Fibroblast of lung (primary cell): ENCODE data around the gene LYL1. TPM values are rescaled to one million over a fixed set of nuclear protein-coding genes. Genes with fewer than 3 reads are reported as not detected.

Source experiments
- DNase-seq, 2 donors: peaks; one replicate each; pipeline versions ENCODE4 v3.0.0 to v3.0.0-alpha.2; 2010; ENCODE audit warnings: low read depth in 2 of 2
- H2AFZ ChIP-seq: 2 replicates; pipeline ENCODE4 v1.5.1; 2012; ENCODE audit warnings: low read length, control low read depth, inconsistent platforms
- H3K27ac ChIP-seq: 2 replicates; pipeline ENCODE4 v1.5.1; 2011; ENCODE audit warnings: low read length, control low read depth; ENCODE audit not compliant: insufficient read depth
- H3K27me3 ChIP-seq: 2 replicates; pipeline ENCODE4 v1.5.1; 2011; ENCODE audit warnings: mild to moderate bottlenecking, low read length; ENCODE audit not compliant: control insufficient read depth, insufficient read depth
- H3K36me3 ChIP-seq: 2 replicates; pipeline ENCODE4 v1.5.1; 2011; ENCODE audit warnings: low read length; ENCODE audit not compliant: control insufficient read depth, insufficient read depth
- H3K4me1 ChIP-seq: 2 replicates; pipeline ENCODE4 v1.5.1; 2011; ENCODE audit warnings: low read length; ENCODE audit not compliant: control insufficient read depth, insufficient read depth; ENCODE audit errors: extremely low read depth
- H3K4me2 ChIP-seq: 2 replicates; pipeline ENCODE4 v1.5.1; 2011; ENCODE audit warnings: low read length, control low read depth; ENCODE audit not compliant: insufficient read depth; ENCODE audit errors: extremely low read depth
- H3K4me3 ChIP-seq, 4 experiments: fragments of 200-600 bp in 1 of 4; sonication (generic) in 1 of 4; replicated peaks in 1 of 4; 2 replicates each; pipeline ENCODE4 v1.5.1; 2011 to 2016; ENCODE audit warnings: low read length in 4 of 4, low read depth in 3 of 4, mild to moderate bottlenecking in 3 of 4, control low read depth in 2 of 4, inconsistent platforms in 1 of 4, mixed read lengths in 1 of 4; ENCODE audit not compliant: insufficient read depth in 1 of 4; ENCODE audit errors: control extremely low read depth in 1 of 4
- H3K79me2 ChIP-seq: 2 replicates; pipeline ENCODE4 v1.5.1; 2012; ENCODE audit warnings: mild to moderate bottlenecking, low read length, inconsistent platforms; ENCODE audit not compliant: control insufficient read depth, insufficient read depth
- H3K9ac ChIP-seq: 2 replicates; pipeline ENCODE4 v1.5.1; 2011; ENCODE audit warnings: mild to moderate bottlenecking, low read length, control low read depth; ENCODE audit not compliant: insufficient read depth
- H3K9me3 ChIP-seq: 2 replicates; pipeline ENCODE4 v1.5.1; 2012; ENCODE audit warnings: low read depth, low read length; ENCODE audit not compliant: control insufficient read depth, insufficient read depth
- H4K20me1 ChIP-seq: 2 replicates; pipeline ENCODE4 v1.5.1; 2011; ENCODE audit warnings: low read length; ENCODE audit not compliant: control insufficient read depth, insufficient read depth; ENCODE audit errors: extremely low read depth
- EZH2 ChIP-seq: IDR thresholded peaks from 2 replicates; pipeline ENCODE4 v1.5.1; 2012; ENCODE audit warnings: low read length, control low read depth, mild to moderate bottlenecking; ENCODE audit errors: missing control alignments
- polyA plus RNA-seq, 2 donors: library from polyadenylated mRNA; depleted of rRNA in 1 of 2; stranded (reverse) in 1 of 2; unstranded in 1 of 2; fragments of >200 nt; gene quantifications; 2 replicates each; pipeline ENCODE4 v1.2.1, GENCODE V29; 2011 to 2012; ENCODE audit warnings: missing spikeins in 1 of 2
- total RNA-seq: library from RNA; depleted of rRNA; stranded (reverse); fragments of >200 nt; gene quantifications from 2 replicates; pipeline ENCODE4 v1.2.1, GENCODE V29; 2014
- TF ChIP-seq, protein P1 (sequence below), 2 donors: IDR thresholded peaks in 1 of 2; conservative IDR thresholded peaks in 1 of 2; 1 replicate in 1 of 2; 2 replicates in 1 of 2; pipeline ENCODE4 v1.5.1; 2011 to 2012; ENCODE audit warnings: low read length in 2 of 2, control low read depth in 1 of 2, inconsistent platforms in 1 of 2, low read depth in 1 of 2, mild to moderate bottlenecking in 1 of 2

The LYL1 gene
- total and polyA plus RNA-seq, 2 donors (not counting 1 experiment from before 2014, with no cell fraction given): 0.30 to 1.2 TPM

DNA sequence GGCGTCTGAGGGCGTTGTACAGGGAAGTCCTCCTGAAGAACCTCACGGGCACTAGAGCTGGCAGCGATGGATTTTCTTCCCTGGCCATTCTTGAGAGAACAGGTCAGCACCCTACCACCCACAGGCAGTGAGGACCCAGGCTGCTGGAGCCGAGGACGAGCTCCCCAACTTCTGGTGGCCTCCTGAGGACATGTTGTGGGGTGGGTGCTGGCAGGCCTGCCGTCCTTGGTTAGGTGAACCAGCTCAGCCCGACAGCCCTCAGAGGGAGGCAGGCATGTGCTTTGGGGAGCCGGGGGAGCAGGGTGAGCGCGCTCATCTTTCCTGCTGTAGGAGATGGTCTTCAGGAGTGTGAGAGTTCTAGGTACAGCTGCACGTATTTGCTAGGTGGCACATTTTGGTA lies 15.4 kb downstream of the LYL1 start:
- Histone ChIP-seq H3K4me3 (no peak overlapping the region), H3K27ac (no peak overlapping the region), H3K4me1 (peaks cover 10% of the 10 kb centered on the region), H3K36me3 (peaks cover 20% of the 10 kb centered on the region), H2AFZ (no peak overlapping the region), H3K27me3 (no peaks in the 10 kb centered on the region), H3K9ac (no peak overlapping the region), H4K20me1 (no peaks in the 10 kb centered on the region), H3K9me3 (no peaks in the 10 kb centered on the region), H3K79me2 (peaks cover 4% of the 10 kb centered on the region), H3K4me2 (no peak overlapping the region)
- DNase-seq: no peak
- no peak for TF ChIP-seq EZH2
- TF ChIP-seq, protein P1, sequence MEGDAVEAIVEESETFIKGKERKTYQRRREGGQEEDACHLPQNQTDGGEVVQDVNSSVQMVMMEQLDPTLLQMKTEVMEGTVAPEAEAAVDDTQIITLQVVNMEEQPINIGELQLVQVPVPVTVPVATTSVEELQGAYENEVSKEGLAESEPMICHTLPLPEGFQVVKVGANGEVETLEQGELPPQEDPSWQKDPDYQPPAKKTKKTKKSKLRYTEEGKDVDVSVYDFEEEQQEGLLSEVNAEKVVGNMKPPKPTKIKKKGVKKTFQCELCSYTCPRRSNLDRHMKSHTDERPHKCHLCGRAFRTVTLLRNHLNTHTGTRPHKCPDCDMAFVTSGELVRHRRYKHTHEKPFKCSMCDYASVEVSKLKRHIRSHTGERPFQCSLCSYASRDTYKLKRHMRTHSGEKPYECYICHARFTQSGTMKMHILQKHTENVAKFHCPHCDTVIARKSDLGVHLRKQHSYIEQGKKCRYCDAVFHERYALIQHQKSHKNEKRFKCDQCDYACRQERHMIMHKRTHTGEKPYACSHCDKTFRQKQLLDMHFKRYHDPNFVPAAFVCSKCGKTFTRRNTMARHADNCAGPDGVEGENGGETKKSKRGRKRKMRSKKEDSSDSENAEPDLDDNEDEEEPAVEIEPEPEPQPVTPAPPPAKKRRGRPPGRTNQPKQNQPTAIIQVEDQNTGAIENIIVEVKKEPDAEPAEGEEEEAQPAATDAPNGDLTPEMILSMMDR (conservative IDR thresholded peaks at IDR 0.05 in 1 of 2, IDR thresholded peaks at IDR 0.05 in 1 of 2; ENCODE audit: low read depth in 1 of 2, low read length in 2 of 2): no peak

DNA sequence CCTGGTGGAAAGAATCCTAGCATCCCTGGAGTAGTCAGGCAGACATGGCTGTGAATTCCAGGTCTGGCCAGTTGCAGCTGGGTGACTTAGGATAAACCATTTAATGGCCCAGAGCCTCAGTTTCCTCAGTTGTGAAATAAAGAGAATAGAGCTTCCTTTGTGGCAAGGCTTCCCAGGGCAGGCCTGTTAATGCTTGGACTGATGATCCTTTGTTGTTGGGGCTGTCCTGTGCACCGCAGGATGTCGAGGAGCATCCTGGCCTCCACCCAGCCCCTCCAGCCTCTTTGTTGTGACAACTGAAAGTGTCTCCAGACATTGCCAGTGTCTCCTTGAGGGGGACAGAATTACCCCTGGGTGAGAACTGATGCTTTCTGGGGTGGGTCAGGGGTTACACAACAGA lies 16.3 kb downstream of the LYL1 start:
- Histone ChIP-seq H4K20me1 (no peaks in the 10 kb centered on the region), H3K9me3 (no peaks in the 10 kb centered on the region), H3K36me3 (peaks cover 26% of the 10 kb centered on the region), H3K27me3 (no peaks in the 10 kb centered on the region), H3K9ac (no peak overlapping the region), H3K79me2 (peaks cover 4% of the 10 kb centered on the region), H3K4me3 (no peak overlapping the region), H2AFZ (no peak overlapping the region), H3K4me1 (peaks cover 13% of the 10 kb centered on the region), H3K4me2 (no peak overlapping the region), H3K27ac (no peak overlapping the region)
- no peak for DNase-seq
- TF ChIP-seq, protein P1 (conservative IDR thresholded peaks at IDR 0.05 in 1 of 2, IDR thresholded peaks at IDR 0.05 in 1 of 2; ENCODE audit: low read depth in 1 of 2, low read length in 2 of 2): no peak
- TF ChIP-seq EZH2: no peak

DNA sequence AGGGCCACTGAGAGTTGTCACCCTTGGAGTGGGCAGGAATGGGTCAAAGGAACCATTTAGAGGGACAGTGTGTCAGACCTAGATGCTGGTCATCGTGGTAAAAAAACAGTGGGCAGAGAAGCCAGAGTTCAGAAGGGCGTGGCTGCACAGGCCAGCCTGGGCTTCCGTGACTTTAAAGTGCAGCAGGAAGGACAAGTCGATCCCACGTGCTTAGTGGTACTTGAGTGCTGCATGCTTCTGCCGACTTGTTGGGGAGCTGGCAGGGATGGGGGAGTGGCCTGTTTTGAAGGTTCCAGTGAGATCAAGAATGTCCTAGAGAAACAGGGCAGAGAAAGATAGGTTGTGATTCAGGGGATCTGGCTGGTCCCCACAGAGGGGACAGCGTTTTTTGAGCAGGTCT lies 17.0 kb downstream of the LYL1 start:
- no peak overlapping the region for H2AFZ ChIP-seq
- no peak overlapping the region for H3K4me2 ChIP-seq
- H3K4me1 ChIP-seq: peaks cover 9% of the 10 kb centered on the region
- H4K20me1 ChIP-seq: no peaks in the 10 kb centered on the region
- H3K36me3 ChIP-seq: peaks cover 26% of the 10 kb centered on the region
- no peaks in the 10 kb centered on the region for H3K9me3 ChIP-seq
- H3K4me3 ChIP-seq: no peak overlapping the region
- H3K27me3 ChIP-seq: no peaks in the 10 kb centered on the region
- no peak overlapping the region for H3K9ac ChIP-seq
- peaks cover 4% of the 10 kb centered on the region for H3K79me2 ChIP-seq
- DNase-seq: no peak
- TF ChIP-seq, protein P1 (conservative IDR thresholded peaks at IDR 0.05 in 1 of 2, IDR thresholded peaks at IDR 0.05 in 1 of 2; ENCODE audit: low read depth in 1 of 2, low read length in 2 of 2): no peak
- no peak for TF ChIP-seq EZH2
- H3K27ac ChIP-seq: no peak overlapping the region
